Measurements from ENCODE around the gene ZNF639. TPM values are rescaled to one million over a fixed set of nuclear protein-coding genes. Genes with fewer than 3 reads are reported as not detected.
"Not testable (repeated sequence)": the region's sequence is repeated elsewhere in the genome, so short reads cannot be mapped to it uniquely, and the experiment has no call there.

Gene ZNF639
- total RNA-seq, 1 donor from 2014 or later: 35.2 TPM

GRCh38 chr3:179299316-179299715 lies 23.5 kb upstream of the ZNF639 start:
- DNase-seq (ENCODE audit: low read depth): no peak
- no peak for TF ChIP-seq CTCF (conservative IDR thresholded peaks at IDR 0.05; ENCODE audit: low read depth, low read length)
- H3K4me3 ChIP-seq (ENCODE audit: low read depth, low read length): no peak overlapping the region

- no peak overlapping the region for H3K4me3 ChIP-seq (ENCODE audit: low read depth, low read length)
- no peak for DNase-seq (ENCODE audit: low read depth)
- no peak for TF ChIP-seq CTCF (conservative IDR thresholded peaks at IDR 0.05; ENCODE audit: low read depth, low read length)
Observed at GRCh38 chr3:179299999-179300613, 22.7 kb upstream of the ZNF639 start.

GRCh38 chr3:179301645-179302044 lies 21.2 kb upstream of the ZNF639 start:
- TF ChIP-seq CTCF (conservative IDR thresholded peaks at IDR 0.05; ENCODE audit: low read depth, low read length): no peak

GRCh38 chr3:179302111-179302510 lies 20.7 kb upstream of the ZNF639 start:
- DNase-seq (ENCODE audit: low read depth): no peak
- H3K4me3 ChIP-seq (ENCODE audit: low read depth, low read length): no peak overlapping the region
- no peak for TF ChIP-seq CTCF (conservative IDR thresholded peaks at IDR 0.05; ENCODE audit: low read depth, low read length)

More at GRCh38 chr3:179301645-179302044, 21.2 kb upstream of the ZNF639 start:
- no peak for DNase-seq (ENCODE audit: low read depth)
- H3K4me3 ChIP-seq (ENCODE audit: low read depth, low read length): no peak overlapping the region

- no peak overlapping the region for H3K4me3 ChIP-seq (ENCODE audit: low read depth, low read length)
- DNase-seq (ENCODE audit: low read depth): no peak
- TF ChIP-seq CTCF (conservative IDR thresholded peaks at IDR 0.05; ENCODE audit: low read depth, low read length): no peak
Observed at GRCh38 chr3:179304605-179305004, 18.2 kb upstream of the ZNF639 start.

- H3K4me3 ChIP-seq (ENCODE audit: low read depth, low read length); DNase-seq (ENCODE audit: low read depth): not testable (repeated sequence)
Observed at GRCh38 chr3:179307362-179307761, 15.5 kb upstream of the ZNF639 start.

- TF ChIP-seq CTCF (conservative IDR thresholded peaks at IDR 0.05; ENCODE audit: low read depth, low read length): no peak
Observed at GRCh38 chr3:179308001-179308400, 14.8 kb upstream of the ZNF639 start.

More at GRCh38 chr3:179308001-179308400, 14.8 kb upstream of the ZNF639 start:
- no peak overlapping the region for H3K4me3 ChIP-seq (ENCODE audit: low read depth, low read length)
- no peak for DNase-seq (ENCODE audit: low read depth)

Data from epithelial cell of proximal tubule (primary cell).